ENCODE results near the gene EYA2. TPM values are rescaled to one million over a fixed set of nuclear protein-coding genes. Genes with fewer than 3 reads are reported as not detected.

EYA2 gene
- total and polyA plus RNA-seq, 4 donors: 0.17 to 0.54 (median 0.23) TPM; not detected in 1

- no peaks in the 10 kb centered on the region for H3K9me3 ChIP-seq (ENCODE audit: control insufficient read depth in 4 of 4, low read length in 3 of 4)
- H3K27ac ChIP-seq (ENCODE audit: low read depth in 1 of 2, low read length in 2 of 2): no peak overlapping the region
- TF ChIP-seq CTCF (IDR thresholded peaks at IDR 0.05; ENCODE audit: low read depth, low read length, missing input control): no peak
- no peak for TF ChIP-seq ZBTB33 (IDR thresholded peaks at IDR 0.05)
- TF ChIP-seq ATF3 (IDR thresholded peaks at IDR 0.05): no peak
- TF ChIP-seq HNF4A (conservative IDR thresholded peaks at IDR 0.05): no peak
- TF ChIP-seq SP1 (IDR thresholded peaks at IDR 0.05): no peak
- no peak for TF ChIP-seq EGR1 (IDR thresholded peaks at IDR 0.05; ENCODE audit: low read depth in 2 of 2)
- no peak for TF ChIP-seq RXRA (IDR thresholded peaks at IDR 0.05)
- TF ChIP-seq YY1 (IDR thresholded peaks at IDR 0.05): no peak
- TF ChIP-seq JUND (IDR thresholded peaks at IDR 0.05): no peak
- no peaks in the 10 kb centered on the region for H3K27me3 ChIP-seq (ENCODE audit: control insufficient read depth in 4 of 4, insufficient read depth in 4 of 4, low read length in 3 of 4)
- H3K4me1 ChIP-seq (ENCODE audit: control insufficient read depth in 4 of 4, insufficient read depth in 4 of 4, low read length in 3 of 4): peaks cover 5 to 12% (median 8%) of the 10 kb centered on the region in 4 donors
- 97% methylated on average over 10 of the region's 10 CpGs for WGBS
- no peak overlapping the region for H3K9ac ChIP-seq (ENCODE audit: low read depth in 1 of 2, low read length in 2 of 2)
- DNase-seq (ENCODE audit: low spot score): no peak
- peaks cover 7 to 33% (median 12%) of the 10 kb centered on the region in 4 donors for H3K36me3 ChIP-seq (ENCODE audit: control insufficient read depth in 4 of 4, insufficient read depth in 3 of 4, low read depth in 1 of 4, low read length in 3 of 4)
- no peak overlapping the region for H3K4me3 ChIP-seq (ENCODE audit: low read depth in 1 of 3, low read length in 3 of 3)
Measured at GRCh38 chr20:47215653-47216397, 321.2 kb downstream of the EYA2 start.

GRCh38 chr20:47216819-47217410 lies 322.3 kb downstream of the EYA2 start:
- Histone ChIP-seq H3K9ac (ENCODE audit: low read depth in 1 of 2, low read length in 2 of 2) (no peak overlapping the region), H3K4me3 (ENCODE audit: low read depth in 1 of 3, low read length in 3 of 3) (no peak overlapping the region), H3K36me3 (ENCODE audit: control insufficient read depth in 4 of 4, insufficient read depth in 3 of 4, low read depth in 1 of 4, low read length in 3 of 4) (peaks cover 7 to 31% (median 9%) of the 10 kb centered on the region in 4 donors), H3K9me3 (ENCODE audit: control insufficient read depth in 4 of 4, low read length in 3 of 4) (no peaks in the 10 kb centered on the region), H3K4me1 (ENCODE audit: control insufficient read depth in 4 of 4, insufficient read depth in 4 of 4, low read length in 3 of 4) (peaks cover 5 to 16% (median 8%) of the 10 kb centered on the region in 4 donors), H3K27ac (ENCODE audit: low read depth in 1 of 2, low read length in 2 of 2) (no peak overlapping the region), H3K27me3 (ENCODE audit: control insufficient read depth in 4 of 4, insufficient read depth in 4 of 4, low read length in 3 of 4) (no peaks in the 10 kb centered on the region)
- no peak for DNase-seq (ENCODE audit: low spot score)
- WGBS: 64% methylated on average over 7 of the region's 7 CpGs
- TF ChIP-seq CTCF (IDR thresholded peaks at IDR 0.05; ENCODE audit: low read depth, low read length, missing input control): no peak
- TF ChIP-seq HNF4G (IDR thresholded peaks at IDR 0.05): no peak
- TF ChIP-seq JUND (IDR thresholded peaks at IDR 0.05): peak in 1 of 2 donors; percentile 32
- peak; percentile 42 for TF ChIP-seq SP1 (IDR thresholded peaks at IDR 0.05)
- peak; percentile 44 to 64 for TF ChIP-seq HNF4A (conservative IDR thresholded peaks at IDR 0.05)
- no peak for TF ChIP-seq NR2F2 (IDR thresholded peaks at IDR 0.05)
- no peak for TF ChIP-seq FOXA1 (IDR thresholded peaks at IDR 0.05)
- no peak for TF ChIP-seq REST (IDR thresholded peaks at IDR 0.05)
- peak; percentile 90 for TF ChIP-seq RXRA (IDR thresholded peaks at IDR 0.05)
- no peak for TF ChIP-seq ATF3 (IDR thresholded peaks at IDR 0.05)
- TF ChIP-seq MAX (IDR thresholded peaks at IDR 0.05): no peak
- peak; percentile 28 for TF ChIP-seq YY1 (IDR thresholded peaks at IDR 0.05)
- TF ChIP-seq TAF1 (conservative IDR thresholded peaks at IDR 0.05): no peak
- no peak for TF ChIP-seq EGR1 (IDR thresholded peaks at IDR 0.05; ENCODE audit: low read depth in 2 of 2)
- TF ChIP-seq ZBTB33 (IDR thresholded peaks at IDR 0.05): no peak
- TF ChIP-seq RAD21 (IDR thresholded peaks at IDR 0.05): peak; percentile 8 to 15
- TF ChIP-seq FOXA2 (IDR thresholded peaks at IDR 0.05): no peak
